Gastroesophageal sphincter (tissue), 3 donors: ENCODE results near the gene ZNF483.

Experiments
- POLR2A ChIP-seq, 2 donors: fragments of 450-650 bp; IDR thresholded peaks; one replicate each; pipeline ENCODE4 v1.6.1; 2017; ENCODE audit warnings: antibody characterized with exemption in 2 of 2, mild to moderate bottlenecking in 2 of 2, moderate library complexity in 1 of 2
- TF ChIP-seq, protein P1 (sequence below), 4 experiments: fragments of 200-600 bp in 2 of 4; fragments of 450-650 bp in 2 of 4; sonication (generic) in 1 of 4; IDR thresholded peaks; one replicate each; pipeline ENCODE4 v1.5.1; 2017 to 2019; ENCODE audit warnings: antibody characterized with exemption in 4 of 4, mild to moderate bottlenecking in 2 of 4, moderate library complexity in 2 of 4

DNA sequence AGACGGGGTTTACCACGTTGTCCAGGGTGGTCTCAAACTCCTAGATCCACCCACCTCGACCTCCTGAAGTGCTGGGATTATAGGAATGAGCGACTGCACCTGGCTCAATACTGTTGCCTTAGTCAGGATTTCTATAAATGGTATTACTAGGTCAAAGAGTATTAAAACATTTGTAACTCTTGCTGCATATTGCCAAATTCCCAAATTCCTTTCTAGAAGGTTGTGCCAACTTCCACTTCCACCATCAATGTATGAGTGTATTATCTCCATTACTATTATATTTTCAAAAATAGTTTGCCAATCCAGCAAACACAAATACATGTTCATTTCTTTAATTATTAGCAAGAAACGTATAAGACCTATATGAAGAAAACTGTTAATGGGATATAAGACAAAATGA is 63.9 kb downstream of the ZNF483 start:
- no peak for TF ChIP-seq POLR2A (IDR thresholded peaks at IDR 0.05)
- TF ChIP-seq, protein P1, sequence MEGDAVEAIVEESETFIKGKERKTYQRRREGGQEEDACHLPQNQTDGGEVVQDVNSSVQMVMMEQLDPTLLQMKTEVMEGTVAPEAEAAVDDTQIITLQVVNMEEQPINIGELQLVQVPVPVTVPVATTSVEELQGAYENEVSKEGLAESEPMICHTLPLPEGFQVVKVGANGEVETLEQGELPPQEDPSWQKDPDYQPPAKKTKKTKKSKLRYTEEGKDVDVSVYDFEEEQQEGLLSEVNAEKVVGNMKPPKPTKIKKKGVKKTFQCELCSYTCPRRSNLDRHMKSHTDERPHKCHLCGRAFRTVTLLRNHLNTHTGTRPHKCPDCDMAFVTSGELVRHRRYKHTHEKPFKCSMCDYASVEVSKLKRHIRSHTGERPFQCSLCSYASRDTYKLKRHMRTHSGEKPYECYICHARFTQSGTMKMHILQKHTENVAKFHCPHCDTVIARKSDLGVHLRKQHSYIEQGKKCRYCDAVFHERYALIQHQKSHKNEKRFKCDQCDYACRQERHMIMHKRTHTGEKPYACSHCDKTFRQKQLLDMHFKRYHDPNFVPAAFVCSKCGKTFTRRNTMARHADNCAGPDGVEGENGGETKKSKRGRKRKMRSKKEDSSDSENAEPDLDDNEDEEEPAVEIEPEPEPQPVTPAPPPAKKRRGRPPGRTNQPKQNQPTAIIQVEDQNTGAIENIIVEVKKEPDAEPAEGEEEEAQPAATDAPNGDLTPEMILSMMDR (IDR thresholded peaks at IDR 0.05), result no peak
